Panc1 (cell line): ENCODE measurements around the gene CASQ1. TPM values are rescaled to one million over a fixed set of nuclear protein-coding genes. Genes with fewer than 3 reads are reported as not detected.

Experiments used
- ATAC-seq: fragments of 200-7000 bp; cut with Tn5 transposase; 2 replicates; pipeline ENCODE4 v1.9.1; 2020; ENCODE audit warnings: mild to moderate bottlenecking, moderate library complexity
- BruUV-seq: library from RNA; stranded (reverse); fragments of 400-500 nt; replicated peaks from 2 replicates; lab custom pipeline; 2021; lab: Mats Ljungman, UMichigan
- CTCF ChIA-PET: fragments of 300-600 bp; sonication (Branson Sonifier 250); formaldehyde crosslinking; loops from one replicate; lab custom pipeline; 2022; ENCODE audit warnings: antibody characterized with exemption; lab: Charles Lee
- POLR2A ChIA-PET: fragments of 300-600 bp; sonication (Branson Sonifier 250); formaldehyde crosslinking; loops from one replicate; lab custom pipeline; 2022; ENCODE audit warnings: antibody characterized with exemption; lab: Charles Lee
- DNase-seq: peaks from one replicate; pipeline ENCODE4 v3.0.0-alpha.2; 2010; ENCODE audit warnings: low read depth, low spot score
- H3K27ac ChIP-seq: 2 replicates; pipeline ENCODE4 v1.5.1; 2011; ENCODE audit warnings: mild to moderate bottlenecking, low read length, inconsistent platforms
- H3K27me3 ChIP-seq: fragments of 200-500 bp; sonication (Bioruptor generic); 2 replicates; pipeline ENCODE4 v1.6.0; 2014; ENCODE audit warnings: low read length, inconsistent platforms; ENCODE audit not compliant: control insufficient read depth, insufficient read depth
- H3K36me3 ChIP-seq: fragments of 200-500 bp; sonication (Bioruptor generic); 2 replicates; pipeline ENCODE4 v1.5.1; 2014; ENCODE audit warnings: inconsistent platforms, mild to moderate bottlenecking, low read length, moderate library complexity; ENCODE audit not compliant: control insufficient read depth, insufficient read depth
- H3K4me1 ChIP-seq: 2 replicates; pipeline ENCODE4 v1.5.1; 2011; ENCODE audit warnings: inconsistent platforms, mild to moderate bottlenecking, low read length, moderate library complexity; ENCODE audit not compliant: control insufficient read depth, insufficient read depth
- H3K4me3 ChIP-seq, 2 experiments: 2 replicates each; pipeline ENCODE4 v1.5.1; 2011 to 2012; ENCODE audit warnings: low read depth in 2 of 2, low read length in 2 of 2, mild to moderate bottlenecking in 2 of 2, inconsistent platforms in 1 of 2, moderate library complexity in 1 of 2
- H3K9me3 ChIP-seq: fragments of 200-500 bp; sonication (Bioruptor generic); 2 replicates; pipeline ENCODE4 v1.5.1; 2014; ENCODE audit warnings: low read depth, mild to moderate bottlenecking, inconsistent platforms, low read length, moderate library complexity; ENCODE audit not compliant: control insufficient read depth, insufficient read depth
- POLR2AphosphoS5 ChIP-seq: IDR thresholded peaks from 2 replicates; pipeline ENCODE4 v1.6.1; 2012; ENCODE audit warnings: mild to moderate bottlenecking, low read depth, low read length, moderate library complexity
- SIN3A ChIP-seq: IDR thresholded peaks from 2 replicates; pipeline ENCODE4 v1.6.1; 2012; ENCODE audit warnings: low read depth, mild to moderate bottlenecking, low read length, moderate library complexity, borderline replicate concordance; ENCODE audit not compliant: insufficient read depth
- TCF7L2 ChIP-seq: IDR thresholded peaks from 2 replicates; pipeline ENCODE4 v1.6.1; 2011; ENCODE audit warnings: mild to moderate bottlenecking, low read depth, low read length, inconsistent platforms
- in situ Hi-C: cut with HindIII; loops from 2 replicates; pipeline ENCODE4 v1.10.0; 2016; ENCODE audit warnings: low sequenced_read_pairs, low pct_unique_long_range_greater_than_20kb
- intact Hi-C: fragments of 100-400 bp; cut with micrococcal nuclease; formaldehyde crosslinking; loops from one replicate; pipeline ENCODE4 v1.10.0; 2022; ENCODE audit not compliant: unreplicated experiment
- total RNA-seq: library from RNA; stranded (reverse); gene quantifications from one replicate; pipeline ENCODE4 v1.2.1, GENCODE V29; 2021; ENCODE audit not compliant: unreplicated experiment
- TF ChIP-seq, protein P1 (sequence below): fragments of 450-650 bp; IDR thresholded peaks from 2 replicates; pipeline ENCODE4 v1.5.1; 2017; ENCODE audit warnings: mild to moderate bottlenecking
- TF ChIP-seq, protein P2 (sequence below), 2 experiments: IDR thresholded peaks; 2 replicates each; pipeline ENCODE4 v1.6.1; 2011 to 2012; ENCODE audit warnings: low read depth in 2 of 2, control low read depth in 1 of 2, low read length in 1 of 2, mild to moderate bottlenecking in 1 of 2, moderate library complexity in 1 of 2; ENCODE audit not compliant: insufficient read depth in 1 of 2

The CASQ1 gene
- total RNA-seq, 1 experiment from 2014 or later = not detected

DNA sequence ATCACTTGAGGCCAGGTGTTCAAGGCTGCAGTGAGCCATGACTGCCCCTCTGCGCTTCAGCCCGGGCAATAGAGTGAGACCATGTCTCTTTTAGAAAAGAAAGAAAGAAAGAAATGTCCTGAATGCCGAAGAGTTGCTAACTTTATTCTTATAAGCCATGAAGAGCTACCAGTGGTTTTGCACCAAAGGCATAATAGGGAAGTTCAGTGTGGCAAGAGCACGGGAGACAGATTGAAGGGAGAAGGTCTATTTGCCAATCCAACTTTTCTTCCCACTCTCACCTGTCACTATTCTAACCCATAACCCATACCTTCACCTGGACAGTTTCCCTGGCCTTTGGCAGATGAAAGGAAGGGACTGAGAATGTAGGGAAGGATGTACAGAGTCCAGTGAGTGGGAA lies 10.4 kb downstream of the CASQ1 start:
- ChIA-PET POLR2A (no interaction called here), CTCF (no interaction called here)
- ATAC-seq (no peak), DNase-seq (no peak)
- Histone ChIP-seq H3K27me3 (no peaks in the 10 kb centered on the region), H3K36me3 (no peaks in the 10 kb centered on the region), H3K4me3 (no peak overlapping the region), H3K4me1 (peaks cover 6% of the 10 kb centered on the region), H3K9me3 (no peaks in the 10 kb centered on the region), H3K27ac (no peak overlapping the region)
- intact Hi-C loops = no loop called here
- in situ Hi-C loops = no loop called here
- no TSS peak for BruUV-seq
- no peak for TF ChIP-seq SIN3A
- TF ChIP-seq, protein P1, sequence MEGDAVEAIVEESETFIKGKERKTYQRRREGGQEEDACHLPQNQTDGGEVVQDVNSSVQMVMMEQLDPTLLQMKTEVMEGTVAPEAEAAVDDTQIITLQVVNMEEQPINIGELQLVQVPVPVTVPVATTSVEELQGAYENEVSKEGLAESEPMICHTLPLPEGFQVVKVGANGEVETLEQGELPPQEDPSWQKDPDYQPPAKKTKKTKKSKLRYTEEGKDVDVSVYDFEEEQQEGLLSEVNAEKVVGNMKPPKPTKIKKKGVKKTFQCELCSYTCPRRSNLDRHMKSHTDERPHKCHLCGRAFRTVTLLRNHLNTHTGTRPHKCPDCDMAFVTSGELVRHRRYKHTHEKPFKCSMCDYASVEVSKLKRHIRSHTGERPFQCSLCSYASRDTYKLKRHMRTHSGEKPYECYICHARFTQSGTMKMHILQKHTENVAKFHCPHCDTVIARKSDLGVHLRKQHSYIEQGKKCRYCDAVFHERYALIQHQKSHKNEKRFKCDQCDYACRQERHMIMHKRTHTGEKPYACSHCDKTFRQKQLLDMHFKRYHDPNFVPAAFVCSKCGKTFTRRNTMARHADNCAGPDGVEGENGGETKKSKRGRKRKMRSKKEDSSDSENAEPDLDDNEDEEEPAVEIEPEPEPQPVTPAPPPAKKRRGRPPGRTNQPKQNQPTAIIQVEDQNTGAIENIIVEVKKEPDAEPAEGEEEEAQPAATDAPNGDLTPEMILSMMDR = no peak
- no peak for TF ChIP-seq TCF7L2
- TF ChIP-seq POLR2AphosphoS5 = no peak
- TF ChIP-seq, protein P2, sequence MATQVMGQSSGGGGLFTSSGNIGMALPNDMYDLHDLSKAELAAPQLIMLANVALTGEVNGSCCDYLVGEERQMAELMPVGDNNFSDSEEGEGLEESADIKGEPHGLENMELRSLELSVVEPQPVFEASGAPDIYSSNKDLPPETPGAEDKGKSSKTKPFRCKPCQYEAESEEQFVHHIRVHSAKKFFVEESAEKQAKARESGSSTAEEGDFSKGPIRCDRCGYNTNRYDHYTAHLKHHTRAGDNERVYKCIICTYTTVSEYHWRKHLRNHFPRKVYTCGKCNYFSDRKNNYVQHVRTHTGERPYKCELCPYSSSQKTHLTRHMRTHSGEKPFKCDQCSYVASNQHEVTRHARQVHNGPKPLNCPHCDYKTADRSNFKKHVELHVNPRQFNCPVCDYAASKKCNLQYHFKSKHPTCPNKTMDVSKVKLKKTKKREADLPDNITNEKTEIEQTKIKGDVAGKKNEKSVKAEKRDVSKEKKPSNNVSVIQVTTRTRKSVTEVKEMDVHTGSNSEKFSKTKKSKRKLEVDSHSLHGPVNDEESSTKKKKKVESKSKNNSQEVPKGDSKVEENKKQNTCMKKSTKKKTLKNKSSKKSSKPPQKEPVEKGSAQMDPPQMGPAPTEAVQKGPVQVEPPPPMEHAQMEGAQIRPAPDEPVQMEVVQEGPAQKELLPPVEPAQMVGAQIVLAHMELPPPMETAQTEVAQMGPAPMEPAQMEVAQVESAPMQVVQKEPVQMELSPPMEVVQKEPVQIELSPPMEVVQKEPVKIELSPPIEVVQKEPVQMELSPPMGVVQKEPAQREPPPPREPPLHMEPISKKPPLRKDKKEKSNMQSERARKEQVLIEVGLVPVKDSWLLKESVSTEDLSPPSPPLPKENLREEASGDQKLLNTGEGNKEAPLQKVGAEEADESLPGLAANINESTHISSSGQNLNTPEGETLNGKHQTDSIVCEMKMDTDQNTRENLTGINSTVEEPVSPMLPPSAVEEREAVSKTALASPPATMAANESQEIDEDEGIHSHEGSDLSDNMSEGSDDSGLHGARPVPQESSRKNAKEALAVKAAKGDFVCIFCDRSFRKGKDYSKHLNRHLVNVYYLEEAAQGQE (IDR thresholded peaks at IDR 0.05; ENCODE audit: insufficient read depth in 1 of 2, low read depth in 2 of 2, low read length in 1 of 2) = no peak

DNA sequence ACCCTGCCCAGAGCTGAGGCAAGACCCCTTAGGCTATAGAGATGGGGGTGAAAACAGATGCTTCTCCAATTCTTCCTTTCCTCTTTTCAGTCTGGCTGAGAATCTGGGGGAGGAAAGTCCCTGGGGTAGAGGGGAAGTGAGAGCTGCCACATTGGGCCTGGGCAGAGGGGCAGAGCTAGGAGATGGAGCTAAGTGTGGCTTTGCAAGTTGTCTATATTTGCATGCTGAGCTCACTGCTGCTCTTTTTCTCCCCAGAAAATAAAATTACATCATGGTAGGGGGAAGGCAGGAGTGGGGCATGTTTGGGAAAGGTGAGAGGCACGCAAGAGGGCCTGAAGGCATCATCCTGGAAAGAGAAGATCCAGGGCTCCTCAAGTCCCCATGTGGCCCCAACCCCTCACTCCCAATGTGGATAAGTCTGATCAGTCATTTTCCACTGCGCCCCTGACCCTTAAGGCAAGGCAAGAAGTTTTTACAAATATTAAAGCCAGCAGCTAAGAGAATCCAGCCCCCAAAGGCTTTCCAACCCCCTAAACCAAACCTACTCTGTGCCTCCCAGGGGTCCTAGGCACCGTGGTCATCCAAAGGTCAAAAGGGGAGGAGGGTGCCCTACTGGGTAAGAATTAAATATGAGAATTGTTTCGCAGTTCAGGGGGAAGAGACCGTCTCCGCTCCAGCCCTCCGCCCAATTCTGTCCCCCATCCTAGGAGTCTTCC lies 14.3 kb downstream of the CASQ1 start:
- intact Hi-C loops (no loop called here), in situ Hi-C loops (no loop called here)
- Histone ChIP-seq H3K36me3 (no peaks in the 10 kb centered on the region), H3K27ac (peak overlapping the region; percentile 83), H3K4me1 (peaks cover 15% of the 10 kb centered on the region), H3K4me3 (peak overlapping the region; percentile 33 to 61), H3K9me3 (no peaks in the 10 kb centered on the region), H3K27me3 (no peaks in the 10 kb centered on the region)
- ATAC-seq = peak; percentile 16; the same call in 1 of the 2 replicates
- no TSS peak for BruUV-seq
- POLR2A ChIA-PET = no interaction called here
- no peak for DNase-seq
- CTCF ChIA-PET = no interaction called here
- TF ChIP-seq TCF7L2 = no peak
